HepG2 (cell line): ENCODE results near the gene WDR93. TPM values are rescaled to one million over a fixed set of nuclear protein-coding genes. Genes with fewer than 3 reads are reported as not detected.

Experiments used
- ATAC-seq: fragments of 200-7000 bp; cut with Tn5 transposase; 3 replicates; pipeline ENCODE4 v1.9.1; 2020; ENCODE audit warnings: mild to moderate bottlenecking, moderate library complexity
- BruUV-seq: library from RNA; stranded (reverse); fragments of 400-500 nt; replicated peaks from 2 replicates; lab custom pipeline; 2021; lab: Mats Ljungman, UMichigan
- CTCF ChIA-PET: fragments of 300-600 bp; formaldehyde crosslinking; extraction: SDS; loops from one replicate; lab custom pipeline; 2021; ENCODE audit warnings: low total read pairs, inconsistent platforms, low intra/inter-chr PET ratio; lab: Yijun Ruan, JAX
- POLR2A ChIA-PET: fragments of 350-600 bp; sonication (Branson Sonifier 250); formaldehyde crosslinking; loops from one replicate; lab custom pipeline; 2020; ENCODE audit warnings: antibody characterized with exemption, inconsistent platforms; lab: Yijun Ruan, JAX
- DNase-seq: peaks from one replicate; pipeline ENCODE4 v3.0.0-alpha.2; 2015; ENCODE audit warnings: low spot score
- FAIRE-seq: peaks from 3 replicates; lab custom pipeline; 2011; peaks lifted over from hg19 to GRCh38; lab: Jason Lieb, UNC
- H2AFZ ChIP-seq: one replicate; pipeline ENCODE4 v1.6.1; 2011; ENCODE audit warnings: low read length, inconsistent platforms
- H3K27ac ChIP-seq: fragments of 300-600 bp; 3 replicates; pipeline ENCODE4 v1.8.0; 2011; ENCODE audit warnings: mixed run types, mild to moderate bottlenecking, mixed read lengths, low read length, inconsistent platforms; ENCODE audit not compliant: insufficient read depth; ENCODE audit errors: extremely low read length
- H3K27me3 ChIP-seq, 2 experiments: fragments of 200-600 bp in 1 of 2; 2 replicates in 1 of 2; 3 replicates in 1 of 2; pipeline versions ENCODE4 v1.6.0 to v1.8.0; 2011; ENCODE audit warnings: low read length in 2 of 2, mild to moderate bottlenecking in 2 of 2, moderate library complexity in 2 of 2, inconsistent platforms in 1 of 2; ENCODE audit not compliant: insufficient read depth in 2 of 2, control insufficient read depth in 1 of 2
- H3K36me3 ChIP-seq, 2 experiments: fragments of 200-600 bp in 1 of 2; replicated peaks in 1 of 2; 2 replicates in 1 of 2; 3 replicates in 1 of 2; pipeline versions ENCODE4 v1.5.1 to v1.8.0; 2011; ENCODE audit warnings: low read length in 2 of 2, inconsistent platforms in 1 of 2; ENCODE audit not compliant: insufficient read depth in 2 of 2, control insufficient read depth in 1 of 2
- H3K4me1 ChIP-seq: 2 replicates; pipeline ENCODE4 v1.5.1; 2012; ENCODE audit warnings: low read length, inconsistent platforms; ENCODE audit not compliant: insufficient read depth
- H3K4me2 ChIP-seq: 2 replicates; pipeline ENCODE4 v1.6.0; 2011; ENCODE audit warnings: low read depth, low read length, inconsistent platforms
- H3K4me3 ChIP-seq, 3 experiments: fragments of 200-600 bp in 1 of 3; sonication (generic), shearing (Covaris generic) in 1 of 3; replicated peaks in 1 of 3; 2 replicates each; pipeline ENCODE4 v1.5.1; 2011 to 2016; ENCODE audit warnings: low read length in 3 of 3, inconsistent platforms in 2 of 3, low read depth in 2 of 3, mild to moderate bottlenecking in 2 of 3, control low read depth in 1 of 3, mixed read lengths in 1 of 3; ENCODE audit not compliant: insufficient read depth in 1 of 3
- H3K79me2 ChIP-seq: one replicate; pipeline ENCODE4 v1.6.1; 2011; ENCODE audit warnings: low read length, inconsistent platforms; ENCODE audit not compliant: insufficient read depth
- H3K9ac ChIP-seq: 2 replicates; pipeline ENCODE4 v1.6.0; 2011; ENCODE audit warnings: mild to moderate bottlenecking, low read depth, low read length, inconsistent platforms; ENCODE audit not compliant: insufficient read depth
- H3K9me3 ChIP-seq: 2 replicates; pipeline ENCODE4 v1.5.1; 2012; ENCODE audit warnings: mild to moderate bottlenecking, low read length
- H4K20me1 ChIP-seq: 2 replicates; pipeline ENCODE4 v1.6.0; 2011; ENCODE audit warnings: inconsistent platforms, mild to moderate bottlenecking, low read length, moderate library complexity; ENCODE audit not compliant: insufficient read depth
- HDAC1 ChIP-seq: sonication (generic); formaldehyde crosslinking; IDR thresholded peaks from 2 replicates; pipeline ENCODE4 v1.5.1; 2020; ENCODE audit warnings: mild to moderate bottlenecking, missing genetic modification reagents
- ZNF674 ChIP-seq: sonication (generic); formaldehyde crosslinking; IDR thresholded peaks from 2 replicates; pipeline ENCODE4 v1.5.0; 2020; ENCODE audit warnings: low read depth, mild to moderate bottlenecking, missing genetic modification reagents
- ZNF703 ChIP-seq: sonication (generic); formaldehyde crosslinking; IDR thresholded peaks from 2 replicates; pipeline ENCODE4 v1.5.1; 2020; ENCODE audit warnings: missing genetic modification reagents, mild to moderate bottlenecking, moderate library complexity, borderline replicate concordance
- WGBS: methylation state at CpG from one replicate; pipeline ENCODE4 v1.1.6; 2017; ENCODE audit warnings: low lambda C conversion rate; 5-methylcytosine and 5-hydroxymethylcytosine counted together
- in situ Hi-C: cut with HindIII; loops from 2 replicates; pipeline ENCODE4 v1.10.0; 2017; ENCODE audit warnings: low pct_unique_long_range_greater_than_20kb; ENCODE audit not compliant: extremely low pct_ligation_motif_present
- intact Hi-C: fragments of 100-400 bp; cut with micrococcal nuclease; formaldehyde crosslinking; loops from one replicate; pipeline ENCODE4 v1.10.0; 2022; ENCODE audit not compliant: unreplicated experiment
- polyA plus RNA-seq, 8 experiments: library from polyadenylated mRNA; depleted of rRNA in 3 of 8; stranded (reverse) in 7 of 8; unstranded in 1 of 8; fragments of >200 nt; fragmentation: Illumina TruSeq in 4 of 8; extraction: Trizol in 4 of 8; gene quantifications; 2 replicates each; pipeline versions ENCODE4 v1.2.1 to v1.2.3, GENCODE V29; 2011 to 2016; ENCODE audit warnings: low read depth in 4 of 8, missing spikeins in 1 of 8, mixed read lengths in 1 of 8; ENCODE audit not compliant: insufficient read depth in 1 of 8
- total RNA-seq, 5 experiments: library from RNA; depleted of rRNA; stranded (reverse); fragments of >200 nt; fragmentation: Illumina TruSeq; extraction: Trizol; gene quantifications; 2 replicates each; pipeline ENCODE4 v1.2.3, GENCODE V29; 2016; ENCODE audit warnings: low read depth in 1 of 5
- TF ChIP-seq, protein P1 (sequence below): fragments of 450-650 bp; IDR thresholded peaks from 2 replicates; pipeline ENCODE4 v1.6.1; 2016
- TF ChIP-seq, protein P2 (sequence below): IDR thresholded peaks from 2 replicates; pipeline ENCODE4 v1.6.1; 2016; ENCODE audit warnings: missing compliant biosample characterization, missing genetic modification reagents, borderline replicate concordance

WDR93 gene
- total and polyA plus RNA-seq, 2 of the 13 experiments (the other 11 are each of a cell fraction or from before 2014, with no cell fraction given) = 0.07 TPM; not detected in 1

DNA sequence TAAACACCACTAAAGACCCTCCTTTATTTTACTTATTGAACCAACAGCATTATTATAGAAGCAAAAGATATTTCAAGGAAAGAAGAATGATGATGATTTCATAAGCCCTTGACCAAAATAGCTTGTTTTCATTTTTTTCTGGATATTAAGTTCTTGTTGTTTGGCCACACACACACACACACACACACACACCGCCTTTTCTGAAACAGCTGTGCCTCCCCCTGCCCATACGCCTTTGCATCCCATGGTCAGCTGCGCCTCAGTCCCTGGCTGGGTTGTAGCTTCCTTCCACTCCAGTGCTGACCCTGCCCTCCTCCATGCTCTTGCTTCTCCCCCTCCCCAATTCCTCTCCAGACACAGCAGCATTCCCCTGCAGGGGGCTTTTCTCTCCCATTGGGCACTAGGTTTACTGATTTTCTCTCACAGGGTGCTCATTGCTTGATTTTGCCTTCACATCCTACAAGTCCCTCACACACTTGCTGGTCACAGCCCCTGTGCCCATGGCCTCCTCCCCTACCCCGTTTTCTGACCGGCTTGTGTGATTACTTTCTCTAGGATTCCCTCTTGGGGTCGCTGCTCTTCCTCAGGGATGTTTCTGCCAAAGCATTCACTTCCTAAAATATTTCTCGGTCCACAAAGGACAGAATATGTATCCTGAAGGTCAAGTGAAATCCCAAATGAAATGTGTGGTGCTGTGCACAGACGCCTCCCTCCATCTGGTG lies 42.0 kb downstream of the WDR93 start:
- no TSS peak for BruUV-seq
- no peak overlapping the region for H3K4me2 ChIP-seq
- no peaks in the 10 kb centered on the region for H3K9me3 ChIP-seq
- H3K4me1 ChIP-seq = no peaks in the 10 kb centered on the region
- H3K27me3 ChIP-seq = peaks cover 1 to 34% of the 10 kb centered on the region in 2 experiments; a peak in 3 of 5 replicates
- no peaks in the 10 kb centered on the region for H3K36me3 ChIP-seq
- H4K20me1 ChIP-seq = no peaks in the 10 kb centered on the region
- ChIA-PET POLR2A (no interaction called here), CTCF (no interaction called here)
- no peaks in the 10 kb centered on the region for H3K79me2 ChIP-seq
- intact Hi-C loops (no loop called here), in situ Hi-C loops (loop anchor here (25.0 kb wide), 1 partner anchor 355 kb away; no protein-coding TSS in a partner anchor)
- no peak overlapping the region for H3K27ac ChIP-seq
- H3K9ac ChIP-seq = no peak overlapping the region
- FAIRE-seq = no peak
- 31% methylated on average over 8 of the region's 8 CpGs for WGBS
- TF ChIP-seq HDAC1 (CRISPR knock-in tag) = no peak
- TF ChIP-seq ZNF703 = no peak
- no peak overlapping the region for H3K4me3 ChIP-seq
- ATAC-seq = no peak
- H2AFZ ChIP-seq = no peak overlapping the region
- no peak for DNase-seq

DNA sequence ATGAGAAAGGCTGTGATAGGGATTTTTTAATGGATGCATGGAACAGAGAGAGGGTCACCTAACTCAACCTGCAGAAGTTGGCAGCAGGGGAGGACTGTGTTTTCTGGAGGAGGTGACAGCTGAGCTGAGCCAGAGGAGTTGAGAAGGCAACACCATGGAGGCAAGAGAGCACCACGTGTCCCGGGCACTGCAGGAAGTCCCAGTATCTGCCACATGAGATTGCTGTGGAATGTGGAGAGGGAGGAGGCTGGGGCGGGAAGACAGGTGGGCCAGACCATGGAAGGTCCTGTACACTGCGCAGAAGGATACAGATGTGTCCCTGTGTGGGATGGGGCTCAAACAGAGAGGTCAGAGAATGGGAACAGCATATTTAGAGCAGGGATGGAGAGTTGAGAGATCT lies 45.2 kb downstream of the WDR93 start:
- no peak for FAIRE-seq
- Histone ChIP-seq H4K20me1 (no peaks in the 10 kb centered on the region), H3K9ac (no peak overlapping the region), H3K4me1 (no peaks in the 10 kb centered on the region), H3K79me2 (no peaks in the 10 kb centered on the region), H3K4me2 (no peak overlapping the region), H3K27me3 (peaks cover 1 to 28% of the 10 kb centered on the region in 2 experiments; a peak in 4 of 5 replicates), H3K36me3 (no peaks in the 10 kb centered on the region), H3K9me3 (no peaks in the 10 kb centered on the region), H3K4me3 (no peak overlapping the region), H2AFZ (no peak overlapping the region), H3K27ac (no peak overlapping the region)
- TF ChIP-seq, protein P1, sequence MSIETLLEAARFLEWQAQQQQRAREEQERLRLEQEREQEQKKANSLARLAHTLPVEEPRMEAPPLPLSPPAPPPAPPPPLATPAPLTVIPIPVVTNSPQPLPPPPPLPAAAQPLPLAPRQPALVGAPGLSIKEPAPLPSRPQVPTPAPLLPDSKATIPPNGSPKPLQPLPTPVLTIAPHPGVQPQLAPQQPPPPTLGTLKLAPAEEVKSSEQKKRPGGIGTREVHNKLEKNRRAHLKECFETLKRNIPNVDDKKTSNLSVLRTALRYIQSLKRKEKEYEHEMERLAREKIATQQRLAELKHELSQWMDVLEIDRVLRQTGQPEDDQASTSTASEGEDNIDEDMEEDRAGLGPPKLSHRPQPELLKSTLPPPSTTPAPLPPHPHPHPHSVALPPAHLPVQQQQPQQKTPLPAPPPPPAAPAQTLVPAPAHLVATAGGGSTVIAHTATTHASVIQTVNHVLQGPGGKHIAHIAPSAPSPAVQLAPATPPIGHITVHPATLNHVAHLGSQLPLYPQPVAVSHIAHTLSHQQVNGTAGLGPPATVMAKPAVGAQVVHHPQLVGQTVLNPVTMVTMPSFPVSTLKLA = 0 out of 2 replicates have a peak, but pooled peaks have one; percentile 8
- TF ChIP-seq, protein P2, sequence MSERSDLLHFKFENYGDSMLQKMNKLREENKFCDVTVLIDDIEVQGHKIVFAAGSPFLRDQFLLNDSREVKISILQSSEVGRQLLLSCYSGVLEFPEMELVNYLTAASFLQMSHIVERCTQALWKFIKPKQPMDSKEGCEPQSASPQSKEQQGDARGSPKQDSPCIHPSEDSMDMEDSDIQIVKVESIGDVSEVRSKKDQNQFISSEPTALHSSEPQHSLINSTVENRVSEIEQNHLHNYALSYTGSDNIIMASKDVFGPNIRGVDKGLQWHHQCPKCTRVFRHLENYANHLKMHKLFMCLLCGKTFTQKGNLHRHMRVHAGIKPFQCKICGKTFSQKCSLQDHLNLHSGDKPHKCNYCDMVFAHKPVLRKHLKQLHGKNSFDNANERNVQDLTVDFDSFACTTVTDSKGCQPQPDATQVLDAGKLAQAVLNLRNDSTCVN (CRISPR knock-in tag) = no peak
- TF ChIP-seq ZNF674 (CRISPR knock-in tag) = no peak
- intact Hi-C loops (no loop called here), in situ Hi-C loops (loop anchor here (25.0 kb wide), 1 partner anchor 352 kb away; no protein-coding TSS in a partner anchor)
- ATAC-seq = no peak
- WGBS = 33% methylated on average over 4 of the region's 4 CpGs
- POLR2A ChIA-PET = no interaction called here
- BruUV-seq = no TSS peak
- CTCF ChIA-PET = no interaction called here
- DNase-seq = no peak
